H9 (cell line): ENCODE data around the gene DLX1. TPM values are rescaled to one million over a fixed set of nuclear protein-coding genes. Genes with fewer than 3 reads are reported as not detected.
A peak's percentile ranks its signal among the peaks of the same experiment; 100 is the strongest.

ENCODE experiments used
- DNase-seq: peaks from one replicate; pipeline ENCODE4 v3.0.0-alpha.2; 2017
- H2AFZ ChIP-seq: one replicate; pipeline ENCODE4 v1.6.1; 2013; ENCODE audit warnings: mild to moderate bottlenecking, low read length, control low read depth, moderate library complexity
- H2AK5ac ChIP-seq: 2 replicates; pipeline ENCODE4 v1.6.1; 2013; ENCODE audit warnings: low read length, control low read depth, mixed read lengths; ENCODE audit not compliant: insufficient read length
- H2BK120ac ChIP-seq: one replicate; pipeline ENCODE4 v1.6.1; 2013; ENCODE audit warnings: low read depth, mild to moderate bottlenecking, low read length, control low read depth, inconsistent platforms; ENCODE audit not compliant: poor library complexity, severe bottlenecking
- H2BK12ac ChIP-seq: 2 replicates; pipeline ENCODE4 v1.6.1; 2013; ENCODE audit warnings: low read length, control low read depth, mixed read lengths, low read depth; ENCODE audit not compliant: insufficient read length
- H2BK15ac ChIP-seq: 2 replicates; pipeline ENCODE4 v1.6.1; 2013; ENCODE audit warnings: low read depth, low read length, control low read depth
- H2BK20ac ChIP-seq: one replicate; pipeline ENCODE4 v1.6.1; 2013; ENCODE audit warnings: low read depth, mild to moderate bottlenecking, low read length, control low read depth, inconsistent platforms; ENCODE audit not compliant: poor library complexity, severe bottlenecking
- H2BK5ac ChIP-seq: 2 replicates; pipeline ENCODE4 v1.6.1; 2013; ENCODE audit warnings: low read length, control low read depth, mixed read lengths; ENCODE audit not compliant: insufficient read length
- H3K14ac ChIP-seq: 2 replicates; pipeline ENCODE4 v1.6.1; 2013; ENCODE audit warnings: low read length, control low read depth; ENCODE audit not compliant: insufficient read depth
- H3K18ac ChIP-seq: 2 replicates; pipeline ENCODE4 v1.6.1; 2013; ENCODE audit warnings: low read depth, mild to moderate bottlenecking, mixed read lengths, low read length, control low read depth; ENCODE audit not compliant: insufficient read length
- H3K23ac ChIP-seq: 2 replicates; pipeline ENCODE4 v1.6.1; 2013; ENCODE audit warnings: low read length, control low read depth, mixed read lengths, low read depth; ENCODE audit not compliant: insufficient read length
- H3K23me2 ChIP-seq: 2 replicates; pipeline ENCODE4 v1.6.1; 2013; ENCODE audit warnings: low read depth, mild to moderate bottlenecking, mixed read lengths, low read length, control low read depth; ENCODE audit not compliant: insufficient read length, poor library complexity, severe bottlenecking
- H3K27ac ChIP-seq: 2 replicates; pipeline ENCODE4 v1.5.1; 2013; ENCODE audit warnings: low read length, control low read depth, mixed read lengths, low read depth; ENCODE audit not compliant: insufficient read length
- H3K27me3 ChIP-seq: 2 replicates; pipeline ENCODE4 v1.6.1; 2013; ENCODE audit warnings: low read length, control low read depth, inconsistent platforms; ENCODE audit not compliant: insufficient read depth
- H3K4ac ChIP-seq: 2 replicates; pipeline ENCODE4 v1.6.1; 2013; ENCODE audit warnings: low read depth, mild to moderate bottlenecking, control low read depth, inconsistent platforms, low read length, moderate library complexity
- H3K4me1 ChIP-seq: 2 replicates; pipeline ENCODE4 v1.6.1; 2013; ENCODE audit warnings: low read length, control low read depth, inconsistent platforms; ENCODE audit not compliant: insufficient read depth
- H3K4me2 ChIP-seq: 2 replicates; pipeline ENCODE4 v1.6.1; 2013; ENCODE audit warnings: low read length, control low read depth, mixed read lengths; ENCODE audit not compliant: insufficient read length, insufficient read depth
- H3K56ac ChIP-seq: 2 replicates; pipeline ENCODE4 v1.6.1; 2013; ENCODE audit warnings: low read depth, mild to moderate bottlenecking, mixed read lengths, low read length, control low read depth; ENCODE audit not compliant: insufficient read length
- H3K79me1 ChIP-seq: 2 replicates; pipeline ENCODE4 v1.6.1; 2013; ENCODE audit warnings: low read depth, mild to moderate bottlenecking, moderate library complexity, low read length, control low read depth, inconsistent platforms; ENCODE audit not compliant: insufficient read depth, poor library complexity, severe bottlenecking
- H3K79me2 ChIP-seq: 2 replicates; pipeline ENCODE4 v1.6.1; 2013; ENCODE audit warnings: low read length, control low read depth, inconsistent platforms; ENCODE audit not compliant: insufficient read depth
- H3K9ac ChIP-seq: 2 replicates; pipeline ENCODE4 v1.6.1; 2013; ENCODE audit warnings: low read length, control low read depth, mixed read lengths; ENCODE audit not compliant: insufficient read length; ENCODE audit errors: extremely low read depth
- H3K9me3 ChIP-seq: one replicate; pipeline ENCODE4 v1.6.1; 2013; ENCODE audit warnings: low read depth, low read length, inconsistent platforms; ENCODE audit not compliant: control insufficient read depth
- H3T11ph ChIP-seq: one replicate; pipeline ENCODE4 v1.6.1; 2013; ENCODE audit warnings: mild to moderate bottlenecking, low read length, control low read depth, inconsistent platforms
- H4K20me1 ChIP-seq: one replicate; pipeline ENCODE4 v1.6.1; 2013; ENCODE audit not compliant: control insufficient read depth, insufficient read length, insufficient read depth
- H4K5ac ChIP-seq: 2 replicates; pipeline ENCODE4 v1.6.1; 2013; ENCODE audit warnings: low read depth, mild to moderate bottlenecking, mixed read lengths, low read length, control low read depth; ENCODE audit not compliant: insufficient read length
- H4K8ac ChIP-seq: replicated peaks from 2 replicates; pipeline ENCODE4 v1.6.1; 2013; ENCODE audit warnings: low read length, control low read depth, mixed read lengths, low read depth; ENCODE audit not compliant: insufficient read length
- H4K91ac ChIP-seq: 2 replicates; pipeline ENCODE4 v1.6.1; 2013; ENCODE audit warnings: low read depth, mild to moderate bottlenecking, moderate library complexity, mixed read lengths, low read length, control low read depth; ENCODE audit not compliant: insufficient read length
- H3K27ac Mint-ChIP-seq, 3 experiments: 2 replicates in 2 of 3; 3 replicates in 1 of 3; pipeline ENCODE4 v1.8.0; 2020 to 2021; ENCODE audit warnings: mixed read lengths in 3 of 3, mild to moderate bottlenecking in 1 of 3, moderate library complexity in 1 of 3
- H3K27me3 Mint-ChIP-seq: 2 replicates; pipeline ENCODE4 v1.8.0; 2021; ENCODE audit warnings: low read depth, mild to moderate bottlenecking, moderate library complexity, mixed read lengths
- H3K36me3 Mint-ChIP-seq, 3 experiments: 2 replicates in 2 of 3; 3 replicates in 1 of 3; pipeline ENCODE4 v1.8.0; 2020 to 2021; ENCODE audit warnings: low read depth in 3 of 3, mixed read lengths in 3 of 3; ENCODE audit not compliant: insufficient read depth in 1 of 3
- H3K4me1 Mint-ChIP-seq, 2 experiments: 2 replicates each; pipeline ENCODE4 v1.8.0; 2020; ENCODE audit warnings: mixed read lengths in 2 of 2
- H3K4me3 Mint-ChIP-seq, 2 experiments: 2 replicates in 1 of 2; 3 replicates in 1 of 2; pipeline ENCODE4 v1.8.0; 2020 to 2021; ENCODE audit warnings: mild to moderate bottlenecking in 2 of 2, mixed read lengths in 2 of 2, moderate library complexity in 1 of 2
- H3K9me3 Mint-ChIP-seq, 2 experiments: 2 replicates in 1 of 2; 3 replicates in 1 of 2; pipeline ENCODE4 v1.8.0; 2020; ENCODE audit warnings: mild to moderate bottlenecking in 2 of 2, mixed read lengths in 2 of 2, moderate library complexity in 1 of 2
- CTCF ChIP-seq: fragments of 200-600 bp; sonication (generic); conservative IDR thresholded peaks from 3 replicates; pipeline ENCODE4 v1.8.0; 2021; ENCODE audit warnings: antibody characterized with exemption, mild to moderate bottlenecking
- WGBS: extraction: QIAGEN DNeasy Blood & Tissue Kit; methylation state at CpG from one replicate; pipeline ENCODE4 v1.1.7; 2013; ENCODE audit warnings: missing lambda C conversion rate, low lambda C conversion rate, mixed read lengths; ENCODE audit not compliant: insufficient read length; ENCODE audit errors: extremely low coverage; 5-methylcytosine and 5-hydroxymethylcytosine counted together
- total RNA-seq: library from RNA; stranded (reverse); gene quantifications from 2 replicates; pipeline ENCODE4 v1.2.1, GENCODE V29; 2021

The DLX1 gene
- total RNA-seq, 1 experiment from 2014 or later, result not detected

GRCh38 chr2:172098650-172099471 is 13.6 kb downstream of the DLX1 start:
- peaks cover 0 to 2% (median 1%) of the 10 kb centered on the region in 3 experiments; a peak in 3 of 7 replicates for H3K36me3 Mint-ChIP-seq
- Histone ChIP-seq H2BK12ac (no peak overlapping the region), H2BK5ac (no peak overlapping the region), H3K14ac (no peak overlapping the region), H3K27me3 (peaks cover 80% of the 10 kb centered on the region), H3K56ac (no peak overlapping the region), H3K9ac (no peak overlapping the region), H2BK15ac (no peak overlapping the region), H3K9me3 (no peaks in the 10 kb centered on the region), H3K4me2 (peak overlapping the region; percentile 4), H3K79me2 (no peaks in the 10 kb centered on the region), H2AFZ (no peak overlapping the region), H3K27ac (no peak overlapping the region), H3T11ph (no peak overlapping the region), H4K91ac (no peak overlapping the region), H4K5ac (no peak overlapping the region), H3K79me1 (no peaks in the 10 kb centered on the region), H3K4ac (no peak overlapping the region), H3K4me1 (no peaks in the 10 kb centered on the region), H2BK20ac (no peak overlapping the region), H3K23ac (no peak overlapping the region), H4K20me1 (no peaks in the 10 kb centered on the region), H3K23me2 (peaks cover 34% of the 10 kb centered on the region), H4K8ac (no peak overlapping the region), H2BK120ac (no peak overlapping the region), H3K18ac (no peak overlapping the region), H2AK5ac (no peak overlapping the region)
- DNase-seq, result no peak
- H3K4me3 Mint-ChIP-seq, result peak overlapping the region; percentile 0 to 58; a peak in 4 of 5 replicates
- H3K4me1 Mint-ChIP-seq, result peaks cover 41 to 56% of the 10 kb centered on the region in 2 experiments
- H3K9me3 Mint-ChIP-seq, result peaks cover 5 to 6% of the 10 kb centered on the region in 2 experiments; a peak in 4 of 5 replicates
- peaks cover 100% of the 10 kb centered on the region for H3K27me3 Mint-ChIP-seq
- no peak for TF ChIP-seq CTCF
- H3K27ac Mint-ChIP-seq, result no peak overlapping the region
- WGBS, result no CpG with 5 or more reads among the region's 61 CpGs
